Duodenal mucosa (tissue), 2 donors: ENCODE data around the gene SLC44A1.

Experiments used
- H3K27ac ChIP-seq: one replicate; pipeline ENCODE4 v1.7.0; 2013; ENCODE audit warnings: low read depth, low read length
- H3K27me3 ChIP-seq, 2 donors: one replicate each; pipeline ENCODE4 v1.7.0; 2013; ENCODE audit warnings: low read length in 2 of 2, control low read depth in 1 of 2; ENCODE audit not compliant: insufficient read depth in 2 of 2, control insufficient read depth in 1 of 2
- H3K36me3 ChIP-seq, 2 donors: one replicate each; pipeline ENCODE4 v1.7.0; 2013; ENCODE audit warnings: low read length in 2 of 2, control low read depth in 1 of 2; ENCODE audit not compliant: insufficient read depth in 2 of 2, control insufficient read depth in 1 of 2
- H3K4me1 ChIP-seq, 2 donors: one replicate each; pipeline ENCODE4 v1.7.0; 2013; ENCODE audit warnings: low read length in 2 of 2, control low read depth in 1 of 2; ENCODE audit not compliant: insufficient read depth in 2 of 2, control insufficient read depth in 1 of 2
- H3K4me3 ChIP-seq, 2 donors: one replicate each; pipeline ENCODE4 v1.7.0; 2013; ENCODE audit warnings: low read length in 2 of 2, low read depth in 1 of 2
- H3K9ac ChIP-seq, 2 donors: one replicate each; pipeline ENCODE4 v1.7.0; 2013; ENCODE audit warnings: low read length in 2 of 2, low read depth in 1 of 2
- H3K9me3 ChIP-seq, 2 donors: one replicate each; pipeline ENCODE4 v1.7.0; 2013; ENCODE audit warnings: low read length in 2 of 2, control low read depth in 1 of 2; ENCODE audit not compliant: control insufficient read depth in 1 of 2

Gene SLC44A1

DNA sequence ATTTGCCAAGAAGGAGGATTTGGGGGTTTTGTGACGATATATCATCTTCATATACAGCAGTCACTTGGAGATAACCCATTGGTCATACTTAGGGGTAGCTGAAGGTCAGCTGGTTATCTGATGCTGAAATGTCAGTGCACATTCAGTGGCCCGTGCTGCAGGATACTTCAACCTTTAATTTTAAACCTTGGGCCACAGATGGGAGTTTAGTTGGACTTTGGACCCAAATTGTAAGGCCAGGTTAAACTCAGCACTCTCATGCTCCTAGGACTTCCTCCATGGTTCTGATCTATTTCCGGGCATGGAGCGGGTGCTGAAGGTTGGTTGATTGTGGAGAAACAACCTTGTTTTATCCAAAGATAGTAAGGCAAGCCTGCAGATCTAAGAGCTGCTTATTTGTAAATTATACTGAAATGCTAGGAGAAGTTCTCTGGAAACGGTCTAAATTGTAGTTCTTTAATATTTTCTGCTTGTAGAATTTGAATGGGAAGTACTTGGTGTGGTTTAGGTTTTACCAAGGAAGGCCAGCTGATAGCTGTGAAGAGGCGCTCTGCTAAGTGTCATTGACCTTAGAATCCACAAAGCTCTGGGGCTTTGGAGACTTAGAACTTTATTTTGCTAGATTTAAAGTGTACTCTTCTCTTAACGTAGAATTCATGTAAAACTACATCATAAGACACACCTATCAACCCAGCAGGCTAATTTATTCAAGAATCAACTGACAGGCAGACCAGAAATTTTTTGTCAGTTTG, 38.6 kb downstream of the SLC44A1 start:
- Histone ChIP-seq H3K4me3 (no peak overlapping the region), H3K4me1 (peaks cover 6 to 7% of the 10 kb centered on the region in 2 donors), H3K9ac (no peak overlapping the region), H3K27me3 (no peaks in the 10 kb centered on the region), H3K9me3 (no peaks in the 10 kb centered on the region), H3K27ac (no peak overlapping the region), H3K36me3 (no peaks in the 10 kb centered on the region)

DNA sequence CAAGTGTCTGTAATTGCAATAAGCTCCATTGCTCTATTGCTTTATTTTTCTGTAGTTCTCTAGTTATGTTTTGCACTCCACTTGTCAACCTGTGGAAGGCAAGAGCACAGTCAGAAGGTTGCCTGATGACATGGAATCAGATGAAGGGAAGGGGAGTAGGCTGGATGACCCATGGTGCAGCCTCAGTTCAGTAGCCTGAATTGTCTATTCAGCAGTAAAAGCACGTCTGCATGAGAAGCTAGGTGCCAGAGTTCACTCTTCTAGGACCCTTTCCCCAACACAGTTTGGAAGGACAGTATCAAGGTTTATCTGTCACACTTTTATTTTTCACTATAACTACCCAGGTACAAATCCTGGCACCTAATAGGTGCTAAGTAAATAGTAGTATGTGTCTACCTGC, 39.3 kb downstream of the SLC44A1 start:
- Histone ChIP-seq H3K27me3 (no peaks in the 10 kb centered on the region), H3K4me1 (peaks cover 6 to 7% of the 10 kb centered on the region in 2 donors), H3K36me3 (no peaks in the 10 kb centered on the region), H3K4me3 (no peak overlapping the region), H3K9me3 (no peaks in the 10 kb centered on the region), H3K9ac (no peak overlapping the region), H3K27ac (no peak overlapping the region)

DNA sequence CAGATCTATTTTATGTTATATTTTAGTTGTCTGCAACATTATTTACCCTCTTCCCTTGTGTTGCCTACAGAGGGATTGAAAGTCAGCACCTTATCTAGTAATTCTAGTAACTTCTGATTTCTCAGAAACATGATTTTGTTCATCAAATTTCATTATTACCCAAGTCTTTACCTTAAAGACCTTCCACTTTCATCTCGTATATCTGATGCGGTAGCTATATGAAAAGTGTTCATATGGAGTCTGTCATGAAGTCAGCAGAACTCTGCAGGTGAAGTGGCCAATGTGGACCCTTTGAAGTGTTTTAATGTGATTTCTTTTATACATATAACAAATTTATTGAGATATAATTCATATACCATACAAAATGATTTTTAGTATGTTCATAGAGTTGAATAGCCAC, 40.0 kb downstream of the SLC44A1 start:
- Histone ChIP-seq H3K9ac (no peak overlapping the region), H3K4me3 (no peak overlapping the region), H3K36me3 (no peaks in the 10 kb centered on the region), H3K9me3 (no peaks in the 10 kb centered on the region), H3K27ac (no peak overlapping the region), H3K4me1 (peaks cover 6 to 7% of the 10 kb centered on the region in 2 donors), H3K27me3 (no peaks in the 10 kb centered on the region)

DNA sequence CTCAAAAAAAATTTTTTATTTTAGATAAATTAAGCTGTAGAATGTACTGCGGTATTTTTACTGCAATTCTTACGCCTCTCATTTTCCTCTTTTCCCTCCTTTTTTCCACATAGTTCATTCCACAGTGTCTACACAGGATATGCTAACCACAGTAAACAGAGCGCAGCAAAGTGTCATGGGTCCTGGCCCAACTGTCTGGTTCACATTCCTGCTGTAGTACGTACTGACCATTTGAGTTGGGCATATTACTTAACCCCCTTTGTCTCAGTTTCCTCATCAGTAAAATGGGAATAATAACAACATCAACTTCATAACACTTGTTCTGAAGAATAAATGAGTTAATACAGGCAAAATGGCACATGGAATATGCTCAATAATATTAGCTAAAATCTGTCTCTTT, 41.6 kb downstream of the SLC44A1 start:
- no peaks in the 10 kb centered on the region for H3K27me3 ChIP-seq
- no peak overlapping the region for H3K27ac ChIP-seq
- H3K36me3 ChIP-seq: no peaks in the 10 kb centered on the region
- no peak overlapping the region for H3K9ac ChIP-seq
- H3K4me3 ChIP-seq: no peak overlapping the region
- H3K4me1 ChIP-seq: peaks cover 6 to 7% of the 10 kb centered on the region in 2 donors
- H3K9me3 ChIP-seq: no peaks in the 10 kb centered on the region

DNA sequence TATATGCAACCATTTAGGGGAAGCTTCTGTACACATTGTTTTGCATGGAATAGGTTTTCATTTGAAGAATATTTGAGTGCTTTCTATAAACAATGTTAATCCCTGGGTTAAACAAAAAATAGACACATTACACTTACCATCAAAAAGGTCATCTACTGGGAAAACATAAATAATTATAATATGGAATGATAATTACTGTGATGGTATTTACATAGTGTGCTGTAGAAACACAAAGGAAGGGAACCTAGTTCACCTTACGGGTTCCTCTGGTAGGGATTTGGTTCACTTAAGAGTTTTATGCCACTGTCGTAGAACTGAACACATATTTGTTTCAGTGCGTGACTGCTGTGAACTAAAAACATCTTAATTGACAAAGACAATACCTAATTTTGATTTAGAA, 44.9 kb downstream of the SLC44A1 start:
- no peak overlapping the region for H3K4me3 ChIP-seq
- H3K9ac ChIP-seq: no peak overlapping the region
- H3K4me1 ChIP-seq: no peaks in the 10 kb centered on the region
- H3K27me3 ChIP-seq: no peaks in the 10 kb centered on the region
- H3K9me3 ChIP-seq: no peaks in the 10 kb centered on the region
- no peak overlapping the region for H3K27ac ChIP-seq
- H3K36me3 ChIP-seq: no peaks in the 10 kb centered on the region

DNA sequence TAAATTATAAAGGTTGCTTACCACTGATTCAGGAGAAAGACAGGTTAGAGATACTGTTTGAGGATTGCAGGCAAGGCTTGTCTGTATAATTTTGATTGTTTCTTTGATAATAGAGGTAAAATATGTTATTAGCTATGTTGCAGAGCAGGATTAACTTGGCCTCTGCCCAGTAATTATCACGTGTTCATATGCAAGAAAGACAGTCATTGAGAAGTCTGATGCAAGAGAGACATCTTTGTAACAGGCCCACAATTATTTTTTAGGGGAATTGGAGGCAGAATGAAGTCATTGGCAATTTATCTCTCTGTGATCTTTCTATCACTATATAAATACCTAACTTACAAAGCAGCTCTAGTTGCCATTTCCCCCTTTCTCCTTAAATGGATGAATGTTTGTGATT, 46.0 kb downstream of the SLC44A1 start:
- no peak overlapping the region for H3K27ac ChIP-seq
- H3K9me3 ChIP-seq: no peaks in the 10 kb centered on the region
- no peaks in the 10 kb centered on the region for H3K36me3 ChIP-seq
- H3K9ac ChIP-seq: no peak overlapping the region
- H3K27me3 ChIP-seq: no peaks in the 10 kb centered on the region
- H3K4me1 ChIP-seq: no peaks in the 10 kb centered on the region
- no peak overlapping the region for H3K4me3 ChIP-seq

DNA sequence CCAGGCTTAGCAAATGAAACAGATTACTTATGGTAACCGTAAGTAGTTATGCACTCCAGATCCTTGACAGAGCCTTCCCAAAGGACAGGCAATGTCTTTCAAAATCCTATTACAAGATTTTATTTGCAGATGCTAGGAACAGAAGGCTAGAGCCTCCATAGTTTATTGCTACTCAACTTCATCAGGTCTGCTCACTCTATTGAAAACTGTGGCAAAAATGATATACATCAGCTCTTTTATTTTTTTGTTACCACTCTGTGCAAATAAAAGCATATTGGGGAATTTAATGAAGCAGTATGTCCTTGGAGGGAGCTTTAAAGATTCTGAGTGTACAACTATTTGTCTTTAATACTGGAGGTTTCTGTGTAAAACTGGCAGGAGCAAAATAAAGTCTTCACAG, 46.5 kb downstream of the SLC44A1 start:
- Histone ChIP-seq H3K27me3 (no peaks in the 10 kb centered on the region), H3K9ac (no peak overlapping the region), H3K4me1 (no peaks in the 10 kb centered on the region), H3K4me3 (no peak overlapping the region), H3K36me3 (no peaks in the 10 kb centered on the region), H3K9me3 (no peaks in the 10 kb centered on the region), H3K27ac (no peak overlapping the region)

DNA sequence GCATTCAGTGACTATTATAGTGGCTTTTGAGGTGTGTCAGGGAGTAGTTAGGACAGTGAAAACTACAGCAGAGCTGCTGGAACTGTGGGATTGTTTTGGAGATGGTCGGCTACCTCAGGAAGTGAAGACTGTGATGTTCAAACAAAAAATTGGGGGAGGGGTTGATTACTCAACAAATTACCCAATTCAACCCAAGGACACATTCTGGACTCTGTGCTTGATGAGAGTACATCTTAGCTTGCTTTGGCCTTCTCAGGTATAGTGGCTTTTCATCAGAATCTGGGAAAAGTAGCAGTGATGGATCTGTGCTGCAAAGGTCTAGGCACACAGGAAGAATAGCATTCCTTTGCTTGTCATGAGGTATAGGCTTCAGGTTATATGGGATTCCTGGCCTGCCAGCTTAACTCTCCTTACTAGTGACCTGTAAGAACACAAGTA, 47.0 kb downstream of the SLC44A1 start:
- no peaks in the 10 kb centered on the region for H3K9me3 ChIP-seq
- peaks cover 0 to 4% of the 10 kb centered on the region in 2 donors for H3K4me1 ChIP-seq
- no peak overlapping the region for H3K4me3 ChIP-seq
- no peak overlapping the region for H3K27ac ChIP-seq
- no peak overlapping the region for H3K9ac ChIP-seq
- H3K36me3 ChIP-seq: no peaks in the 10 kb centered on the region
- no peaks in the 10 kb centered on the region for H3K27me3 ChIP-seq

DNA sequence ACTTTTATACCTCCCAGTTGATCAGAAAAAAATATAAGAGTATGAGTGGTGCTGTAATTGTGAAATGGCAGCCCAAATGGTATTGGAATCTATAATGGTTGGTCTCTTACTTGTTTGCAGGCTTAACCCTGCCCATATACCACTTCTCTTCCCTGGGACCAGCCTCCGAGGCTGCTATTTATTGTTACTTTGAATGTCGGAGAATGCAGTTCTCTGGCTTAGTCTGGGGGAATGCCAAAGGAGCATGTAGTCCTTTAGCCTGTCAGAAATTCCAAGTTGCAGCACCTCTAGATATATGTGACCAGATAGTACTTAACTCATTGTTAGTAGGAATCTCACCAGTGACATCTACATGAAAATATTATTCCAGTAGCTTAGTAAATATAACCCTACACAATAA, 47.5 kb downstream of the SLC44A1 start:
- no peaks in the 10 kb centered on the region for H3K9me3 ChIP-seq
- H3K27ac ChIP-seq: no peak overlapping the region
- H3K27me3 ChIP-seq: no peaks in the 10 kb centered on the region
- no peak overlapping the region for H3K9ac ChIP-seq
- peaks cover 0 to 5% of the 10 kb centered on the region in 2 donors for H3K4me1 ChIP-seq
- H3K4me3 ChIP-seq: no peak overlapping the region
- no peaks in the 10 kb centered on the region for H3K36me3 ChIP-seq

DNA sequence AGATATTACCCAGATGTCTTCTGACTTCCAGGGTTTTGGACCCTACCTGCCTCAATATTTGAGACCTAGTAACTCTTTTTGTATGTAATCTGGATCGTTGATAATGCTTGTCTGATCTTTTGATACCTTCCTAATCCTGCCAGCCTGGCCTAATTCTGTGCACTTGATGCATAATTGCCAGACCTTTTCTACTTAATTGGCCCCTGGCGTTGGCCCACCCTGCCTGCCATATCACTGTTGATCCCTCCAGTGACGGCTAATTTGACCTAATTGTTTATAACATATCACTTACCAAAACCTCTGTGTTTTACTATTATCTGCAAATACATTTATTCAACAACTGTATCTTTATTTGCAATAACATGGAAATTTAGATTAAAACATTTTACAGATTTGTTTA, 49.0 kb downstream of the SLC44A1 start:
- Histone ChIP-seq H3K4me3 (no peak overlapping the region), H3K4me1 (peaks cover 0 to 5% of the 10 kb centered on the region in 2 donors), H3K27me3 (no peaks in the 10 kb centered on the region), H3K9me3 (no peaks in the 10 kb centered on the region), H3K36me3 (no peaks in the 10 kb centered on the region), H3K9ac (no peak overlapping the region), H3K27ac (no peak overlapping the region)
